ENCODE measurements around the gene TCP1. TPM values are rescaled to one million over a fixed set of nuclear protein-coding genes. Genes with fewer than 3 reads are reported as not detected.

The TCP1 gene
- total and polyA plus RNA-seq, 9 of the 15 experiments (the other 6 are each of a cell fraction or from before 2014, with no cell fraction given) = 331 to 801 (median 645) TPM

DNA sequence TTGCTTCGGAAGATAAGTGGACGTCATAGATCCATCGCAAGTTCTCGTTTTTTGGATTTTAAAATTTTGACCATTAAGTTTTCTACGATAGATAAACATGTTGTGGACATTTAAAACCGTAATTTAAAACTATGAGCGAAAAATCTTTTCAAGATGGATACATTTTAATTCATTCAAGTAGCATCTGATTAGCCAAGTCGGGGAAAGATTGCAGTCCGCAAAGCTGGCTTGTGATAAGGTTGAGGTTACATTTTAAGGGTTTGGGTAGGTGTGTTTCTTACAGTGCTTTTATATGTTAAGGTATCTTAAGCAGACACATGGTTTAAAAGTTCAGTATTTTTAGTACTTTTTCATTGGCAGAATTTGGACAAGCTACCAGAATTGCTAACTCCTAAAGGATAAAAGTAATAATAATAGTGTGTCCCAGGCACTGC is 60.9 kb downstream of the TCP1 start:
- Histone ChIP-seq H3K4me3 (peak overlapping the region; percentile 88), H3K27ac (ENCODE audit: extremely low read depth, low read depth, low read length) (peak overlapping the region; percentile 98; the same call in 2 of the 3 replicates), H3K27me3 (ENCODE audit: control insufficient read depth in 2 of 2, insufficient read depth in 2 of 2, low read length in 2 of 2) (no peaks in the 10 kb centered on the region), H2AFZ (ENCODE audit: low read depth, low read length) (no peak overlapping the region), H3K9me3 (replicated peaks; ENCODE audit: control insufficient read depth, insufficient read depth, low read depth, low read length) (no peaks in the 10 kb centered on the region), H3K9me1 (ENCODE audit: control insufficient read depth, insufficient read depth, low read length) (no peaks in the 10 kb centered on the region), H4K20me1 (replicated peaks; ENCODE audit: control insufficient read depth, insufficient read depth, low read length) (peaks cover 24% of the 10 kb centered on the region; the same call in 1 of the 2 replicates), H3K36me3 (ENCODE audit: control insufficient read depth, insufficient read depth, low read length) (peaks cover 35% of the 10 kb centered on the region; the same call in 2 of the 3 replicates), H3K4me1 (replicated peaks in 1 of 2; ENCODE audit: control insufficient read depth in 2 of 2, insufficient read depth in 2 of 2, low read length in 2 of 2) (peaks cover 9 to 10% of the 10 kb centered on the region in 2 experiments; a peak in 4 of 5 replicates), H3K4me2 (ENCODE audit: insufficient read depth, low read length) (peak overlapping the region; percentile 78), H3K9ac (ENCODE audit: insufficient read depth in 1 of 2, low read depth in 2 of 2, low read length in 2 of 2) (peak overlapping the region in 1 of 2 experiments; percentile 97; a peak in 3 of 4 replicates), H3K79me2 (ENCODE audit: control insufficient read depth, insufficient read depth, low read length) (peaks cover 96% of the 10 kb centered on the region)
- FAIRE-seq = peak; percentile 70
- in situ Hi-C loops (cut with MboI) = no loop called here
- no TSS peak for BruUV-seq (replicated peaks)
- under 1% methylated on average over 9 of the region's 9 CpGs for WGBS (ENCODE audit: insufficient coverage, low coverage, missing lambda C conversion rate)
- ChIA-PET CTCF (ENCODE audit: low intra/inter-chr PET ratio) (no interaction called here), POLR2A (interaction anchor here (0.6 to 3.6 kb wide), 11 partner anchors 8 to 514 kb away, joined by 3 to 28 read pairs (median 5); partner anchors contain the start of genes ACAT2, MRPL18 and TCP1)
- peak in 2 of 4 experiments; percentile 33 to 48 for DNase-seq (ENCODE audit: extremely low read depth in 1 of 4, low spot score in 3 of 4)
- no peak for ATAC-seq
- intact Hi-C loops (cut with micrococcal nuclease) = loop anchor here (10.0 kb wide), 1 partner anchor 246 kb away; no protein-coding TSS in a partner anchor
- TF ChIP-seq, protein P1, sequence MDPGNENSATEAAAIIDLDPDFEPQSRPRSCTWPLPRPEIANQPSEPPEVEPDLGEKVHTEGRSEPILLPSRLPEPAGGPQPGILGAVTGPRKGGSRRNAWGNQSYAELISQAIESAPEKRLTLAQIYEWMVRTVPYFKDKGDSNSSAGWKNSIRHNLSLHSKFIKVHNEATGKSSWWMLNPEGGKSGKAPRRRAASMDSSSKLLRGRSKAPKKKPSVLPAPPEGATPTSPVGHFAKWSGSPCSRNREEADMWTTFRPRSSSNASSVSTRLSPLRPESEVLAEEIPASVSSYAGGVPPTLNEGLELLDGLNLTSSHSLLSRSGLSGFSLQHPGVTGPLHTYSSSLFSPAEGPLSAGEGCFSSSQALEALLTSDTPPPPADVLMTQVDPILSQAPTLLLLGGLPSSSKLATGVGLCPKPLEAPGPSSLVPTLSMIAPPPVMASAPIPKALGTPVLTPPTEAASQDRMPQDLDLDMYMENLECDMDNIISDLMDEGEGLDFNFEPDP (CRISPR knock-in tag; IDR thresholded peaks at IDR 0.05) = no peak
- TF ChIP-seq NR3C1 (CRISPR knock-in tag; IDR thresholded peaks at IDR 0.05) (no peak), HEY1 (CRISPR knock-in tag; IDR thresholded peaks at IDR 0.05; ENCODE audit: borderline replicate concordance) (no peak), KDM4B (IDR thresholded peaks at IDR 0.05; ENCODE audit: borderline replicate concordance in 2 of 2, low read depth in 1 of 2) (no peak), TEAD4 (IDR thresholded peaks at IDR 0.05; ENCODE audit: low read length) (peak; percentile 83), TEAD4 (CRISPR knock-in tag; IDR thresholded peaks at IDR 0.05; ENCODE audit: borderline replicate concordance) (no peak), ZNF778 (CRISPR knock-in tag; IDR thresholded peaks at IDR 0.05) (no peak), GTF2F1 (IDR thresholded peaks at IDR 0.05; ENCODE audit: low read depth, low read length) (no peak), U2AF1 (optimal IDR thresholded peaks at IDR 0.05; ENCODE audit: low read depth, low read length) (no peak), SREBF1 (IDR thresholded peaks at IDR 0.05; ENCODE audit: borderline replicate concordance, low read depth, low read length) (no peak), SIN3A (IDR thresholded peaks at IDR 0.05; ENCODE audit: borderline replicate concordance in 2 of 2, control insufficient read depth in 1 of 2, low read depth in 2 of 2, low read length in 2 of 2) (no peak), HDAC6 (IDR thresholded peaks at IDR 0.05; ENCODE audit: low read depth, low read length) (no peak), BRF1 (IDR thresholded peaks at IDR 0.05; ENCODE audit: borderline replicate concordance, extremely low read depth, insufficient read length) (no peak), MTA3 (IDR thresholded peaks at IDR 0.05; ENCODE audit: borderline replicate concordance) (no peak), EZH2 (IDR thresholded peaks at IDR 0.05; ENCODE audit: borderline replicate concordance, low read depth, low read length) (no peak), TCFL5 (CRISPR knock-in tag; conservative IDR thresholded peaks at IDR 0.05) (no peak)
- TF ChIP-seq, protein P2, sequence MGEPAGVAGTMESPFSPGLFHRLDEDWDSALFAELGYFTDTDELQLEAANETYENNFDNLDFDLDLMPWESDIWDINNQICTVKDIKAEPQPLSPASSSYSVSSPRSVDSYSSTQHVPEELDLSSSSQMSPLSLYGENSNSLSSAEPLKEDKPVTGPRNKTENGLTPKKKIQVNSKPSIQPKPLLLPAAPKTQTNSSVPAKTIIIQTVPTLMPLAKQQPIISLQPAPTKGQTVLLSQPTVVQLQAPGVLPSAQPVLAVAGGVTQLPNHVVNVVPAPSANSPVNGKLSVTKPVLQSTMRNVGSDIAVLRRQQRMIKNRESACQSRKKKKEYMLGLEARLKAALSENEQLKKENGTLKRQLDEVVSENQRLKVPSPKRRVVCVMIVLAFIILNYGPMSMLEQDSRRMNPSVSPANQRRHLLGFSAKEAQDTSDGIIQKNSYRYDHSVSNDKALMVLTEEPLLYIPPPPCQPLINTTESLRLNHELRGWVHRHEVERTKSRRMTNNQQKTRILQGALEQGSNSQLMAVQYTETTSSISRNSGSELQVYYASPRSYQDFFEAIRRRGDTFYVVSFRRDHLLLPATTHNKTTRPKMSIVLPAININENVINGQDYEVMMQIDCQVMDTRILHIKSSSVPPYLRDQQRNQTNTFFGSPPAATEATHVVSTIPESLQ (CRISPR knock-in tag; IDR thresholded peaks at IDR 0.05) = no peak

Measured in K562 (cell line).